HCT116 (cell line): Measurements from ENCODE around the gene PRLHR. TPM values are rescaled to one million over a fixed set of nuclear protein-coding genes. Genes with fewer than 3 reads are reported as not detected.

Source experiments
- ATAC-seq: fragments of 200-7000 bp; cut with Tn5 transposase; 2 replicates; pipeline ENCODE4 v1.9.1; 2020; ENCODE audit warnings: mild to moderate bottlenecking, moderate library complexity
- BruUV-seq: library from RNA; stranded (reverse); fragments of 400-500 nt; replicated peaks from 2 replicates; lab custom pipeline; 2021; lab: Mats Ljungman, UMichigan
- CTCF ChIA-PET: fragments of 300-600 bp; sonication (Branson Sonifier 250); formaldehyde crosslinking; loops from one replicate; lab custom pipeline; 2021; ENCODE audit warnings: antibody characterized with exemption; lab: Charles Lee
- POLR2A ChIA-PET: fragments of 300-600, 350-600 bp; sonication (Branson Sonifier 250); formaldehyde crosslinking; loops from one replicate; lab custom pipeline; 2021; ENCODE audit warnings: antibody characterized with exemption; lab: Charles Lee
- RAD21 ChIA-PET, 2 experiments: fragments of 300-600 bp; sonication (Branson Sonifier 250); formaldehyde crosslinking; loops; one replicate each; lab custom pipeline; 2023; ENCODE audit warnings: low total read pairs in 2 of 2; ENCODE audit not compliant: uncharacterized antibody in 2 of 2, unreplicated experiment in 2 of 2, low non-redundant PET in 1 of 2; lab: Charles Lee
- DNase-seq: peaks from one replicate; pipeline ENCODE4 v3.0.0-alpha.2; 2010; ENCODE audit warnings: low read depth, low spot score
- H2AFZ ChIP-seq: fragments of 200-600 bp; shearing (Covaris generic), sonication (generic); 2 replicates; pipeline ENCODE4 v1.6.1; 2017; ENCODE audit warnings: low read depth, mixed run types, mixed read lengths, antibody characterized with exemption, low read length; ENCODE audit not compliant: poor library complexity, severe bottlenecking
- H3K27ac ChIP-seq: 2 replicates; pipeline ENCODE4 v1.5.1; 2012; ENCODE audit warnings: low read depth, low read length
- H3K27me3 ChIP-seq: fragments of 200-600 bp; sonication (generic); 2 replicates; pipeline ENCODE4 v1.6.1; 2016; ENCODE audit warnings: mixed run types, low read length, mixed read lengths; ENCODE audit not compliant: insufficient read depth
- H3K36me3 ChIP-seq, 2 experiments: fragments of 200-500 bp in 1 of 2; fragments of 200-600 bp in 1 of 2; sonication (Bioruptor generic) in 1 of 2; sonication (generic) in 1 of 2; 2 replicates each; pipeline versions ENCODE4 v1.5.1 to v1.6.1; 2014 to 2016; ENCODE audit warnings: low read length in 2 of 2, inconsistent platforms in 1 of 2, mixed read lengths in 1 of 2, mixed run types in 1 of 2; ENCODE audit not compliant: insufficient read depth in 2 of 2, control insufficient read depth in 1 of 2
- H3K4me1 ChIP-seq, 2 experiments: fragments of 200-600 bp in 1 of 2; sonication (generic) in 1 of 2; 2 replicates each; pipeline versions ENCODE4 v1.5.1 to v1.6.1; 2012 to 2017; ENCODE audit warnings: low read length in 2 of 2, inconsistent platforms in 1 of 2, mild to moderate bottlenecking in 1 of 2, mixed read lengths in 1 of 2, mixed run types in 1 of 2, moderate library complexity in 1 of 2; ENCODE audit not compliant: insufficient read depth in 2 of 2, control insufficient read depth in 1 of 2
- H3K4me2 ChIP-seq: fragments of 200-600 bp; sonication (generic); 2 replicates; pipeline ENCODE4 v1.6.1; 2017; ENCODE audit warnings: mixed run types, low read length, mixed read lengths
- H3K4me3 ChIP-seq, 2 experiments: fragments of 200-600 bp in 1 of 2; sonication (generic) in 1 of 2; replicated peaks in 1 of 2; 2 replicates each; pipeline ENCODE4 v1.5.1; 2011 to 2016; ENCODE audit warnings: low read length in 2 of 2, control low read depth in 1 of 2, low read depth in 1 of 2, mild to moderate bottlenecking in 1 of 2, mixed read lengths in 1 of 2, mixed run types in 1 of 2
- H3K79me2 ChIP-seq: fragments of 200-600 bp; sonication (generic); 2 replicates; pipeline ENCODE4 v1.6.1; 2017; ENCODE audit warnings: mild to moderate bottlenecking, mixed run types, low read length, moderate library complexity, mixed read lengths; ENCODE audit not compliant: insufficient read depth
- H3K9ac ChIP-seq: fragments of 200-600 bp; sonication (generic); 2 replicates; pipeline ENCODE4 v1.6.1; 2016; ENCODE audit warnings: low read length, mixed read lengths
- H3K9me2 ChIP-seq: fragments of 200-600 bp; sonication (generic), shearing (Covaris generic); 2 replicates; pipeline ENCODE4 v1.6.1; 2017; ENCODE audit warnings: mixed run types, mild to moderate bottlenecking, moderate library complexity; ENCODE audit not compliant: insufficient read depth
- H3K9me3 ChIP-seq, 2 experiments: fragments of 200-500 bp in 1 of 2; fragments of 200-600 bp in 1 of 2; sonication (Bioruptor generic) in 1 of 2; sonication (generic) in 1 of 2; 2 replicates each; pipeline ENCODE4 v1.6.1; 2014 to 2017; ENCODE audit warnings: low read length in 2 of 2, mixed read lengths in 2 of 2, inconsistent platforms in 1 of 2, low read depth in 1 of 2, mild to moderate bottlenecking in 1 of 2, mixed run types in 1 of 2, moderate library complexity in 1 of 2; ENCODE audit not compliant: control insufficient read depth in 1 of 2, insufficient read depth in 1 of 2
- H4K20me1 ChIP-seq: fragments of 200-600 bp; sonication (generic), shearing (Covaris generic); 2 replicates; pipeline ENCODE4 v1.6.1; 2017; ENCODE audit warnings: mixed run types, mild to moderate bottlenecking, moderate library complexity; ENCODE audit not compliant: insufficient read depth
- CEBPB ChIP-seq: IDR thresholded peaks from 2 replicates; pipeline ENCODE4 v1.6.1; 2012; ENCODE audit warnings: low read depth
- CTCF ChIP-seq, 3 experiments: fragments of 200-600 bp in 1 of 3; sonication (generic) in 1 of 3; IDR thresholded peaks in 2 of 3; conservative IDR thresholded peaks in 1 of 3; 2 replicates each; pipeline ENCODE4 v1.5.1; 2012 to 2017; ENCODE audit warnings: low read depth in 2 of 3, low read length in 2 of 3, antibody characterized with exemption in 1 of 3, borderline replicate concordance in 1 of 3, control low read depth in 1 of 3, mild to moderate bottlenecking in 1 of 3, mixed read lengths in 1 of 3, mixed run types in 1 of 3, moderate library complexity in 1 of 3; ENCODE audit not compliant: insufficient read depth in 1 of 3
- FOSL1 ChIP-seq: IDR thresholded peaks from 2 replicates; pipeline ENCODE4 v1.6.1; 2012; ENCODE audit warnings: low read depth
- MAX ChIP-seq: IDR thresholded peaks from 2 replicates; pipeline ENCODE4 v1.6.1; 2012
- POLR2A ChIP-seq: IDR thresholded peaks from 2 replicates; pipeline ENCODE4 v1.7.0; 2011; ENCODE audit warnings: borderline replicate concordance; ENCODE audit not compliant: insufficient read depth, insufficient read length; ENCODE audit errors: extremely low read depth
- SRF ChIP-seq: IDR thresholded peaks from 2 replicates; pipeline ENCODE4 v1.6.1; 2012; ENCODE audit warnings: low read depth
- YY1 ChIP-seq: IDR thresholded peaks from 2 replicates; pipeline ENCODE4 v1.6.1; 2011; ENCODE audit warnings: low read length, low read depth, moderate library complexity, mild to moderate bottlenecking; ENCODE audit not compliant: insufficient replicate concordance; ENCODE audit errors: extremely low read depth
- ZFX ChIP-seq: fragments of 450-650 bp; IDR thresholded peaks from 2 replicates; pipeline ENCODE4 v1.6.1; 2017
- intact Hi-C: fragments of 100-400 bp; cut with micrococcal nuclease; formaldehyde crosslinking; loops from 2 replicates; pipeline ENCODE4 v1.10.0; 2022
- total RNA-seq: library from RNA; stranded (reverse); gene quantifications from one replicate; pipeline ENCODE4 v1.2.1, GENCODE V29; 2021; ENCODE audit not compliant: unreplicated experiment
- TF ChIP-seq, protein P1 (sequence below): IDR thresholded peaks from 2 replicates; pipeline ENCODE4 v1.6.1; 2011; ENCODE audit warnings: mild to moderate bottlenecking, low read length, moderate library complexity; ENCODE audit not compliant: insufficient replicate concordance; ENCODE audit errors: extremely low read depth

PRLHR gene
- total RNA-seq, 1 experiment from 2014 or later: not detected

DNA sequence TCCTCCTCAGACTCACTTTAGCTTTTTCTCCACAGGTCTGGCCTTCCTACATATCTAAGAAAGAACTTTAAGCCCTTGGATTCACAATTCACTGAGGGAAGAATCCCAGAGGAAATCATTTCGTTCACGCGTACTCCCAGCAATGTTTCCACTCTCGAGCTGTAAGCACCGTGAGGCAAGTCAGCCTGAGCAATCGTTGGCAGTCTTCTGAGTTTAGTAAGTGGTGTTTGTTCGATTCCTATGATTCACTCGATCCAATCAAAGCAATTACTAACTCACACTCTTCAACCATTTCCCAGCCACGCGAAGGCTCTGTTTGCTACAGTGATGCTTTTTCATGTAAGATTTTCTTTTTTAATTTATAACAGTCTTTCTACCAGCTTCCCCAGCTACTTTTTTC lies 10.2 kb upstream of the PRLHR start:
- H3K9me2 ChIP-seq: no peaks in the 10 kb centered on the region
- peaks cover 0 to 4% of the 10 kb centered on the region in 2 experiments; a peak in 1 of 4 replicates for H3K9me3 ChIP-seq
- no peak for ATAC-seq
- intact Hi-C loops: no loop called here
- RAD21 ChIA-PET: no interaction called here
- no peaks in the 10 kb centered on the region for H3K36me3 ChIP-seq
- no peak overlapping the region for H2AFZ ChIP-seq
- no peak overlapping the region for H3K27ac ChIP-seq
- no peak overlapping the region for H3K9ac ChIP-seq
- no TSS peak for BruUV-seq
- H3K79me2 ChIP-seq: no peaks in the 10 kb centered on the region
- CTCF ChIA-PET: interaction anchor here (0.9 to 1.6 kb wide), 3 partner anchors 9 to 11 kb away, joined by 3 to 4 read pairs (median 4); no protein-coding TSS in a partner anchor
- TF ChIP-seq ZFX: no peak
- TF ChIP-seq POLR2A: no peak
- no peak for TF ChIP-seq FOSL1
- TF ChIP-seq, protein P1, sequence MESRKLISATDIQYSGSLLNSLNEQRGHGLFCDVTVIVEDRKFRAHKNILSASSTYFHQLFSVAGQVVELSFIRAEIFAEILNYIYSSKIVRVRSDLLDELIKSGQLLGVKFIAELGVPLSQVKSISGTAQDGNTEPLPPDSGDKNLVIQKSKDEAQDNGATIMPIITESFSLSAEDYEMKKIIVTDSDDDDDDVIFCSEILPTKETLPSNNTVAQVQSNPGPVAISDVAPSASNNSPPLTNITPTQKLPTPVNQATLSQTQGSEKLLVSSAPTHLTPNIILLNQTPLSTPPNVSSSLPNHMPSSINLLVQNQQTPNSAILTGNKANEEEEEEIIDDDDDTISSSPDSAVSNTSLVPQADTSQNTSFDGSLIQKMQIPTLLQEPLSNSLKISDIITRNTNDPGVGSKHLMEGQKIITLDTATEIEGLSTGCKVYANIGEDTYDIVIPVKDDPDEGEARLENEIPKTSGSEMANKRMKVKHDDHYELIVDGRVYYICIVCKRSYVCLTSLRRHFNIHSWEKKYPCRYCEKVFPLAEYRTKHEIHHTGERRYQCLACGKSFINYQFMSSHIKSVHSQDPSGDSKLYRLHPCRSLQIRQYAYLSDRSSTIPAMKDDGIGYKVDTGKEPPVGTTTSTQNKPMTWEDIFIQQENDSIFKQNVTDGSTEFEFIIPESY: no peak
- no peak for TF ChIP-seq MAX
- TF ChIP-seq, all 23 proteins: peak for 0
- peaks cover 63% of the 10 kb centered on the region for H3K27me3 ChIP-seq
- POLR2A ChIA-PET: no interaction called here
- DNase-seq: no peak
- H3K4me2 ChIP-seq: no peak overlapping the region
- H4K20me1 ChIP-seq: no peaks in the 10 kb centered on the region
- H3K4me3 ChIP-seq: no peak overlapping the region
- H3K4me1 ChIP-seq: no peaks in the 10 kb centered on the region

DNA sequence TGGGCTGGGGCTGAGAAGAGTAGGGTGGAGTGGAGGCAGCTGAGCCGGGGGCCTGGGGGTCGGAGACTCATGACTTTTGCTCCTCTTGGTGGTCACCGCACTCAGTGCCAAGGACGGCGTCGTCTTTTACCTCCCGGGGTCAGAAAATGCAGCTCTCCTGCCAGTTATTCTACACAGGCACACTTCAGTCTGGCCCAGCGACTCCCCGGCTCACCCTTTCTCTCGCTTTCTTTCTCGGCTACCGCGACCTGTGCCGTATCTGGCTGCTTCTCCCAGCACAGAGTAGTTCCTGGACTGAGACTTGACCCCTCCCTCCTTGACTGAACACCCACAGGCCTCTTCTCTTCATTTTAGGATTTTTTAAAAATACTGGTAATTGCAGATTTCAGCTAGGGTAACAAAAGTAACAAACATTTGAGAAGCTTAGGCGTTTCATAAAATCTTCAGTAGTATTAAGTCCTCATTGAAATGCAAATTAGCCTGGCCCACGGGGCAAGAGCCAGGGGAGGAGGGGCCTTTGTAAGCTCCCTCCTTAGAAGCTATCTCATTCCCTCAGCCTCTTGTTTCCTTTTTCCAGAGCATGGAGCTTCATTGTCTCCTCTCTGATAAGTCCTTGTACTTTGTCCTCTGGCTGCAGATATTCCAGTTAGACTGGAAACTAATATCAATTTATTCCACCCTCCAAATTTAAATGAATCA lies 1.1 kb upstream of the PRLHR start:
- RAD21 ChIA-PET: no interaction called here
- CTCF ChIA-PET: interaction anchor here (0.8 to 1.4 kb wide), 5 partner anchors 8 to 173 kb away, joined by 3 to 7 read pairs (median 3); no protein-coding TSS in a partner anchor
- Histone ChIP-seq H3K4me2 (no peak overlapping the region), H4K20me1 (no peaks in the 10 kb centered on the region), H3K27me3 (peaks cover 44% of the 10 kb centered on the region), H3K79me2 (no peaks in the 10 kb centered on the region), H3K36me3 (no peaks in the 10 kb centered on the region), H3K9me3 (no peaks in the 10 kb centered on the region), H3K4me3 (no peak overlapping the region), H3K9me2 (no peaks in the 10 kb centered on the region), H3K9ac (no peak overlapping the region), H2AFZ (no peak overlapping the region), H3K4me1 (no peaks in the 10 kb centered on the region), H3K27ac (no peak overlapping the region)
- POLR2A ChIA-PET: no interaction called here
- DNase-seq: no peak
- TF ChIP-seq ZFX (no peak), SRF (no peak), YY1 (no peak), MAX (no peak), CEBPB (no peak), CTCF (IDR thresholded peaks at IDR 0.05 in 2 of 3, conservative IDR thresholded peaks at IDR 0.05 in 1 of 3; ENCODE audit: borderline replicate concordance in 1 of 3, insufficient read depth in 1 of 3, low read depth in 2 of 3, low read length in 2 of 3) (no peak)
- BruUV-seq: no TSS peak
- no peak for ATAC-seq
- intact Hi-C loops: loop anchor here (10.0 kb wide), 1 partner anchor 208 kb away; no protein-coding TSS in a partner anchor
